Brain microvascular endothelial cell (primary cell): ENCODE data around the gene FGR.
A peak's percentile ranks its signal among the peaks of the same experiment; 100 is the strongest.

ENCODE experiments used
- DNase-seq: peaks from one replicate; pipeline ENCODE4 v3.0.0-alpha.2; 2020
- H3K27ac ChIP-seq: fragments of 250-450 bp; sonication (Bioruptor Pico); 2 replicates; pipeline ENCODE4 v1.5.1; 2020; ENCODE audit warnings: mild to moderate bottlenecking, moderate library complexity
- H3K27me3 ChIP-seq: fragments of 250-450 bp; sonication (Bioruptor Pico); replicated peaks from 2 replicates; pipeline ENCODE4 v1.5.1; 2020; ENCODE audit warnings: mild to moderate bottlenecking
- H3K36me3 ChIP-seq: fragments of 250-450 bp; sonication (Bioruptor Pico); replicated peaks from 2 replicates; pipeline ENCODE4 v1.5.1; 2020; ENCODE audit warnings: mild to moderate bottlenecking
- H3K4me3 ChIP-seq: 2 replicates; pipeline ENCODE4 v1.5.1; 2011; ENCODE audit warnings: low read depth, mild to moderate bottlenecking, control low read depth, low read length, moderate library complexity
- in situ Hi-C: cut with HindIII; loops from 2 replicates; pipeline ENCODE4 v1.10.0; 2017; ENCODE audit warnings: low sequenced_read_pairs, low pct_ligation_motif_present
- TF ChIP-seq, protein P1 (sequence below): IDR thresholded peaks from 2 replicates; pipeline ENCODE4 v1.5.1; 2011; ENCODE audit warnings: low read depth, mild to moderate bottlenecking, moderate library complexity, low read length, control low read depth, inconsistent platforms; ENCODE audit errors: missing control alignments

The FGR gene

DNA sequence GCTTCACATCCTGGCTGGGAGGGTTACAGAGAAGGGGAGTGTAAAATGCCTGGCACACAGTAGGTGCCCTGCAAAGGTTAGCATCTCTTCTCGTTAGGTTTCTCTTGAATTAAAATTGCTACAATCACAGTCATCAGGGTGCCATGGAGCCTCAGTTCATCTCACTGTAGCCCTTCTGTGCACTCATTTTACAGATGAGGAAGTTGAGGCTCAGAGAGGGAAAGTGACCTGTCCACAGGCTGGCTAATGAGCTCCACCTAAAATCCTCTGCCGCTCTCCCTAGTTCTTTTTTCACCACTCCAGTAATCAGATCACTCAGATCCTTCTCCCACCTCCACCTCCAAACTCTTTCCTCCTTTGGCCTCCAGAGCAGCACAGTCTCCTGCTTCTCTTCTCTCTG is 17.6 kb downstream of the FGR start:
- H3K27ac ChIP-seq, result no peak overlapping the region
- H3K4me3 ChIP-seq, result no peak overlapping the region
- no peaks in the 10 kb centered on the region for H3K36me3 ChIP-seq

DNA sequence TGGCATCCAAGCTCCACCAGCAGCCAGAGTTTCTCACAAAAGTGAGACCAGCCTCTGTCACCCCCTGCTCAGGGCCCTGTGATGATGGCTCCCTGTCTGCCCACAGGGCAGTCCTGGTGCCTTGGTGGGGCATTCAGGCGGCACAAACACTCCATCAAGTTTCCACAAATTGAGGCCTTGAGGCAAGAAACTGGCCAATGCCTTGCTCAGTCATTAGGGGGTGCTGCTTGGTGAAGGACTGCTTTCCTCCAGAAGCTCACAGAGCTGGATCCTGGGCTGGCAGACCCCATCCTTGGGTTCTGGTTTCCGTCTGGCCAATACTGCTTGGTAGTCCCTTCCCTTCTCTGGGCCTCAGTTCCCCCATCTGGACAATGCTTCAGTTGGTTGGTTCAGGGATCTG is 18.5 kb downstream of the FGR start:
- H3K27me3 ChIP-seq, result no peaks in the 10 kb centered on the region
- DNase-seq, result no peak
- in situ Hi-C loops, result no loop called here

More for the DNA sequence above, 17.6 kb downstream of the FGR start:
- no peak for DNase-seq
- H3K27me3 ChIP-seq, result no peaks in the 10 kb centered on the region
- TF ChIP-seq, protein P1, sequence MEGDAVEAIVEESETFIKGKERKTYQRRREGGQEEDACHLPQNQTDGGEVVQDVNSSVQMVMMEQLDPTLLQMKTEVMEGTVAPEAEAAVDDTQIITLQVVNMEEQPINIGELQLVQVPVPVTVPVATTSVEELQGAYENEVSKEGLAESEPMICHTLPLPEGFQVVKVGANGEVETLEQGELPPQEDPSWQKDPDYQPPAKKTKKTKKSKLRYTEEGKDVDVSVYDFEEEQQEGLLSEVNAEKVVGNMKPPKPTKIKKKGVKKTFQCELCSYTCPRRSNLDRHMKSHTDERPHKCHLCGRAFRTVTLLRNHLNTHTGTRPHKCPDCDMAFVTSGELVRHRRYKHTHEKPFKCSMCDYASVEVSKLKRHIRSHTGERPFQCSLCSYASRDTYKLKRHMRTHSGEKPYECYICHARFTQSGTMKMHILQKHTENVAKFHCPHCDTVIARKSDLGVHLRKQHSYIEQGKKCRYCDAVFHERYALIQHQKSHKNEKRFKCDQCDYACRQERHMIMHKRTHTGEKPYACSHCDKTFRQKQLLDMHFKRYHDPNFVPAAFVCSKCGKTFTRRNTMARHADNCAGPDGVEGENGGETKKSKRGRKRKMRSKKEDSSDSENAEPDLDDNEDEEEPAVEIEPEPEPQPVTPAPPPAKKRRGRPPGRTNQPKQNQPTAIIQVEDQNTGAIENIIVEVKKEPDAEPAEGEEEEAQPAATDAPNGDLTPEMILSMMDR, result no peak
- in situ Hi-C loops, result no loop called here

DNA sequence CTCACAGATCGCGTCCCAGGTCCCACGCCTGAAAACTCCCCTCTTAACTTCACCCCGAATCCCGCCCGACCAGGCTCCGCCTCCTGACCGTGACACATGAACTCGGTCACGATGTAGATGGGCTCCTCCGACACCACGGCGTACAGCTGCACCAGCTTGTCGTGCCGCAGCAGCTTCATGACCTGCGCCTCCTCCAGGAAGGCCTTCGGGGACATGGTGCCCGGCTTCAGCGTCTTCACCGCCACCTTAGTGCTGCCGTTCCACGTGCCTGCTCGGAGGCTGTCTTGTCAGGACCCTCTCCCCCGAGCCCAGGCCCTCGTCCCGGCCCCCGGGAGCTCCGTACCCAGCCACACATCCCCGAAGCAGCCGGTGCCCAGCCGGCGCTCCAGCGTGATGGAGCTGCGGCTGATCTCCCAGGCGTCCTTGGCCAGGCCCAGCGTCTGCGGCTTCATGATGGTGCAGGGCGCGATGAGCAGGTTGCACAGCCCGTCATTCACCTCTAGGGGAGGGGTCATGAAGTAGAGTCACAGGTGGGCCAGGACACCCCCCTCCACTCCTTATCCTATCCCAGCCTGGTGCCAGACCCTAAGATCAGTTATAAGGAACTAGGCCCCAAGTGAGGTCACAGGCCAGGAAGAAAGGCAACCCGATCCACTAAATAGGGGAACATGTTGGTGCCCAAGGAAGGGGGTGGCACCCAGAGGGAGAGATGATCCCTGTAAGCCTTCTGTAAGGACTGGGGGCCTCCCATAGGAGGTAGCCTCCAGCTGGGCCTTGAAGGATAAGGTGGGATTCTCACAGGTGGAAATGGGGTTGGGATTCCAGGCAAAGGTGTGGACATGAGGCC is 19.4 kb downstream of the FGR start:
- Histone ChIP-seq H3K27me3 (peaks cover 3% of the 10 kb centered on the region), H3K36me3 (no peaks in the 10 kb centered on the region), H3K27ac (no peak overlapping the region), H3K4me3 (no peak overlapping the region)
- in situ Hi-C loops, result no loop called here
- DNase-seq, result no peak
- TF ChIP-seq, protein P1, result no peak

More for the DNA sequence above, 18.5 kb downstream of the FGR start:
- H3K36me3 ChIP-seq, result no peaks in the 10 kb centered on the region
- no peak overlapping the region for H3K4me3 ChIP-seq
- no peak overlapping the region for H3K27ac ChIP-seq
- TF ChIP-seq, protein P1, result peak; percentile 48

DNA sequence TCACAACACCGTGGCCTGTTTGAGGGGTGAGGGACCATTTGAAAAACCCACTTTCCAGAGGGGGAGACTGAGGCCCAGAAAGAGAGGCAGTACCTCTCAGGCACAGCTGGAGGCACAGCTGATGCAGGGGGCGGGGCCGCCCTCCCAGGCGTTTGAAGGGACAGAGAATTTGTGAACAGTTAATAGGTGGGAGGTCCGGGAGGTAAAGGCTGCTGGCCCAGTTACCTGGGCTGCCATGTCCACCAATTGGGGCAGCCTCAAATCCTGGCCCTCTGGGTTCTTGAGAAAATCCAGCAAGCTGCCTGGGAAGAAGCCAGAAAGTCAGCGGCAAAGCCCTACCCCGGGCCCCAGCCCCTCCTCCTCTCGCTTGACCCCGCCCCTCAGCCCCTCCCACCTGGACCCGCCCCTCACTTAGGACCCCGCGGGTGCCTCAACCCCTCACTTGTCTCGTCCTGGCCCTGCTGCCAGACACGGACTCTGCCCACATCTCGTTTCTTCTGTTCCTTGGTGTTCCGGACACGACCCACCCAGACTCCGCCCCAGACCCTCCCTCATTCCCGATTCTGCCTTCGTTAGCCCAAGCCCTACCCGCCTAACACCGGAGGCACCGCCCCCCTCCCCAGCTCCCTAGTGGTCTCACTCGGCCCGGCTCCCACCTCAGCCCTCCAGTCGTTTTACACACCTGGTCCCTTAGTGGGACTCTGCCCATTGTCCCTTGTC is 20.2 kb downstream of the FGR start:
- Histone ChIP-seq H3K4me3 (no peak overlapping the region), H3K36me3 (no peaks in the 10 kb centered on the region), H3K27me3 (peaks cover 3% of the 10 kb centered on the region), H3K27ac (no peak overlapping the region)
- in situ Hi-C loops, result no loop called here
- TF ChIP-seq, protein P1, result no peak
- no peak for DNase-seq

DNA sequence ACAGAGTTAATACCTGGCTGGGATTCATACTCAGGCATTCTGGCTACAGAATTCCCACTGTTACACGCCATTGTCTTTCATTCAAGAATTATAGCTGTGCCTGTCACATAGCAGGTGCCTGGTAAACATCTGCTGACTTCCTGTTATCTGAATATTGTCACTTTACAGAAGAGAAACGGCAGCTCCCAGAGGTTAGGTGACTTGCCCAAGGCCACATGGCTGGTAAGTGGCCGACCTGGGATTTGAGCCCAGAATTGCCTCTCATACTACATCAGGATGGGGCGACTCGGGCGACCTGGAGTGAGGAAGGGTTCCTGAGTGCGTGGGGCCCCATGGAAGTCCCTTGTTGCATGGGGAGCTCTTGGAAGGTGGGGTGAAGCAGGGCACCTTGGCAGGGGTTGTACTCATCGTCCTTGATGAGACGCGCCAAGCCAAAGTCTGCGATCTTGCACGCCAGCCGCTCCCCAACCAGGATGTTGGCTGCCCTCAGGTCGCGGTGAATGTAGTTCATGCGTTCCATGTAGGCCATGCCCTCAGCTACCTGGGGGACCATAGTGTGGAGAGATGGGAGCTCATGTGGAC is 20.9 kb downstream of the FGR start:
- in situ Hi-C loops, result no loop called here
- H3K36me3 ChIP-seq, result no peaks in the 10 kb centered on the region
- H3K27ac ChIP-seq, result no peak overlapping the region
- no peak for DNase-seq
- TF ChIP-seq, protein P1, result no peak
- peaks cover 3% of the 10 kb centered on the region for H3K27me3 ChIP-seq
- no peak overlapping the region for H3K4me3 ChIP-seq
